Measurements from ENCODE around the gene RTTN. TPM values are rescaled to one million over a fixed set of nuclear protein-coding genes. Genes with fewer than 3 reads are reported as not detected.

Gene RTTN
- total and polyA plus RNA-seq, 9 of the 15 experiments (the other 6 are each of a cell fraction or from before 2014, with no cell fraction given) = 3.1 to 18.3 (median 10.6) TPM

DNA sequence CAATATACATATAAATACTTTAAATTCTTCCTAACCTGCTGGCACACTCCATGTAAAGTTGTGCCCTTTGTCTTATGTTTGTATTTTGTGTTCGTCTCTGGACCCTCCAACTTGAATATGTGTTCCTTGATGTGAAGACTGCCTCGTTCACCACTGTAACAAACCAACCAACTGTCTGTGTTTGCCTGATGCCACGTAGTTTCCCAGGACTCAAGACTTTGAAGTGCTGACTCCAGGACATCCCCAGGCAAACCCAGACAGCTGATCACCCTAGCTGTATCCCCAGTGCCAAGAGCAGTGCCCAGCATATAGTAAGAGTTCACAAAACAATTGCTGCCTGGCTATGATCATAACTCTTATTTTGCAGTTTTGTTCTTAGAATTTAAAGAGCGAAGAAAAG, 242.3 kb downstream of the RTTN start (continued):
- TF ChIP-seq SLC30A9 (CRISPR knock-in tag; IDR thresholded peaks at IDR 0.05) (no peak), WHSC1 (IDR thresholded peaks at IDR 0.05; ENCODE audit: low read length) (no peak), MAZ (CRISPR knock-in tag; conservative IDR thresholded peaks at IDR 0.05 in 1 of 2, IDR thresholded peaks at IDR 0.05 in 1 of 2) (no peak), LEF1 (IDR thresholded peaks at IDR 0.05) (no peak), PRMT5 (CRISPR knock-in tag; IDR thresholded peaks at IDR 0.05) (no peak), RBM25 (IDR thresholded peaks at IDR 0.05; ENCODE audit: low read depth, low read length, severe bottlenecking) (no peak), ZNF75A (CRISPR knock-in tag; IDR thresholded peaks at IDR 0.05) (no peak)
- TF ChIP-seq, protein P1, sequence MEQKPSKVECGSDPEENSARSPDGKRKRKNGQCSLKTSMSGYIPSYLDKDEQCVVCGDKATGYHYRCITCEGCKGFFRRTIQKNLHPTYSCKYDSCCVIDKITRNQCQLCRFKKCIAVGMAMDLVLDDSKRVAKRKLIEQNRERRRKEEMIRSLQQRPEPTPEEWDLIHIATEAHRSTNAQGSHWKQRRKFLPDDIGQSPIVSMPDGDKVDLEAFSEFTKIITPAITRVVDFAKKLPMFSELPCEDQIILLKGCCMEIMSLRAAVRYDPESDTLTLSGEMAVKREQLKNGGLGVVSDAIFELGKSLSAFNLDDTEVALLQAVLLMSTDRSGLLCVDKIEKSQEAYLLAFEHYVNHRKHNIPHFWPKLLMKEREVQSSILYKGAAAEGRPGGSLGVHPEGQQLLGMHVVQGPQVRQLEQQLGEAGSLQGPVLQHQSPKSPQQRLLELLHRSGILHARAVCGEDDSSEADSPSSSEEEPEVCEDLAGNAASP (IDR thresholded peaks at IDR 0.05) = no peak
- TF ChIP-seq, protein P2, sequence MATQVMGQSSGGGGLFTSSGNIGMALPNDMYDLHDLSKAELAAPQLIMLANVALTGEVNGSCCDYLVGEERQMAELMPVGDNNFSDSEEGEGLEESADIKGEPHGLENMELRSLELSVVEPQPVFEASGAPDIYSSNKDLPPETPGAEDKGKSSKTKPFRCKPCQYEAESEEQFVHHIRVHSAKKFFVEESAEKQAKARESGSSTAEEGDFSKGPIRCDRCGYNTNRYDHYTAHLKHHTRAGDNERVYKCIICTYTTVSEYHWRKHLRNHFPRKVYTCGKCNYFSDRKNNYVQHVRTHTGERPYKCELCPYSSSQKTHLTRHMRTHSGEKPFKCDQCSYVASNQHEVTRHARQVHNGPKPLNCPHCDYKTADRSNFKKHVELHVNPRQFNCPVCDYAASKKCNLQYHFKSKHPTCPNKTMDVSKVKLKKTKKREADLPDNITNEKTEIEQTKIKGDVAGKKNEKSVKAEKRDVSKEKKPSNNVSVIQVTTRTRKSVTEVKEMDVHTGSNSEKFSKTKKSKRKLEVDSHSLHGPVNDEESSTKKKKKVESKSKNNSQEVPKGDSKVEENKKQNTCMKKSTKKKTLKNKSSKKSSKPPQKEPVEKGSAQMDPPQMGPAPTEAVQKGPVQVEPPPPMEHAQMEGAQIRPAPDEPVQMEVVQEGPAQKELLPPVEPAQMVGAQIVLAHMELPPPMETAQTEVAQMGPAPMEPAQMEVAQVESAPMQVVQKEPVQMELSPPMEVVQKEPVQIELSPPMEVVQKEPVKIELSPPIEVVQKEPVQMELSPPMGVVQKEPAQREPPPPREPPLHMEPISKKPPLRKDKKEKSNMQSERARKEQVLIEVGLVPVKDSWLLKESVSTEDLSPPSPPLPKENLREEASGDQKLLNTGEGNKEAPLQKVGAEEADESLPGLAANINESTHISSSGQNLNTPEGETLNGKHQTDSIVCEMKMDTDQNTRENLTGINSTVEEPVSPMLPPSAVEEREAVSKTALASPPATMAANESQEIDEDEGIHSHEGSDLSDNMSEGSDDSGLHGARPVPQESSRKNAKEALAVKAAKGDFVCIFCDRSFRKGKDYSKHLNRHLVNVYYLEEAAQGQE (IDR thresholded peaks at IDR 0.05; ENCODE audit: borderline replicate concordance) = no peak
- TF ChIP-seq, protein P2 (CRISPR knock-in tag; IDR thresholded peaks at IDR 0.05; ENCODE audit: low read depth) = no peak
